NB4 (cell line): ENCODE results near the gene JMJD6.

Source experiments
- DNase-seq: peaks from one replicate; pipeline ENCODE4 v3.0.0; 2010; ENCODE audit warnings: low read depth
- H3K4me3 ChIP-seq: one replicate; pipeline ENCODE4 v1.5.1; 2011; ENCODE audit warnings: mild to moderate bottlenecking, low read depth, low read length, moderate library complexity
- MYC ChIP-seq: IDR thresholded peaks from 2 replicates; pipeline ENCODE4 v1.6.1; 2011; ENCODE audit warnings: low read depth, low read length
- POLR2A ChIP-seq: IDR thresholded peaks from 2 replicates; pipeline ENCODE4 v1.6.1; 2011; ENCODE audit warnings: mild to moderate bottlenecking; ENCODE audit not compliant: insufficient read length; ENCODE audit errors: extremely low read depth
- TF ChIP-seq, protein P1 (sequence below): IDR thresholded peaks from 2 replicates; pipeline ENCODE4 v1.6.1; 2011; ENCODE audit warnings: low read depth, low read length
- TF ChIP-seq, protein P2 (sequence below): IDR thresholded peaks from one replicate; pipeline ENCODE4 v1.5.1; 2012; ENCODE audit warnings: low read depth, low read length

JMJD6 gene

DNA sequence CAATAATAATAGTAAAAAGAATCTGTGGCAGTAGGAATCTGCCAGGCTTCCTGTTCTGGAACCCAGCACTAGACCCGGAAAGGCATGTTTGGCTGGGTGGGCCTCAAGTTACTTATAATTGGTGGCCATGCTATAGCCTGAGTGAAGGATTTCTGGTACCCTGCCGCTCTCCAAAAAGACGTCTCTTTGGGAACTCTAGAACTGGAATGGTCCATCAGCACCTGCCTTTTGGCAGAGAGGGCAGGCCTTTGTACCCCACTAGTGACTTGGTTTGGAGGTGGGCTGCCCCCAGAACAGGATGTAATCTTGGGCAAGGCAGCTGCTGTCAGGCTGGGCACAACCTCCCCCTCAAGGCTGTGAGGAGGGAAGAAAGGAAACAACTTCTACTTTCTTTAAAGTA lies 53.5 kb downstream of the JMJD6 start:
- TF ChIP-seq MYC, result no peak
- no peak for TF ChIP-seq POLR2A
- TF ChIP-seq, protein P1, sequence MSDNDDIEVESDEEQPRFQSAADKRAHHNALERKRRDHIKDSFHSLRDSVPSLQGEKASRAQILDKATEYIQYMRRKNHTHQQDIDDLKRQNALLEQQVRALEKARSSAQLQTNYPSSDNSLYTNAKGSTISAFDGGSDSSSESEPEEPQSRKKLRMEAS, result no peak
- TF ChIP-seq, protein P2, sequence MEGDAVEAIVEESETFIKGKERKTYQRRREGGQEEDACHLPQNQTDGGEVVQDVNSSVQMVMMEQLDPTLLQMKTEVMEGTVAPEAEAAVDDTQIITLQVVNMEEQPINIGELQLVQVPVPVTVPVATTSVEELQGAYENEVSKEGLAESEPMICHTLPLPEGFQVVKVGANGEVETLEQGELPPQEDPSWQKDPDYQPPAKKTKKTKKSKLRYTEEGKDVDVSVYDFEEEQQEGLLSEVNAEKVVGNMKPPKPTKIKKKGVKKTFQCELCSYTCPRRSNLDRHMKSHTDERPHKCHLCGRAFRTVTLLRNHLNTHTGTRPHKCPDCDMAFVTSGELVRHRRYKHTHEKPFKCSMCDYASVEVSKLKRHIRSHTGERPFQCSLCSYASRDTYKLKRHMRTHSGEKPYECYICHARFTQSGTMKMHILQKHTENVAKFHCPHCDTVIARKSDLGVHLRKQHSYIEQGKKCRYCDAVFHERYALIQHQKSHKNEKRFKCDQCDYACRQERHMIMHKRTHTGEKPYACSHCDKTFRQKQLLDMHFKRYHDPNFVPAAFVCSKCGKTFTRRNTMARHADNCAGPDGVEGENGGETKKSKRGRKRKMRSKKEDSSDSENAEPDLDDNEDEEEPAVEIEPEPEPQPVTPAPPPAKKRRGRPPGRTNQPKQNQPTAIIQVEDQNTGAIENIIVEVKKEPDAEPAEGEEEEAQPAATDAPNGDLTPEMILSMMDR, result no peak
- peak overlapping the region; percentile 93 for H3K4me3 ChIP-seq

DNA sequence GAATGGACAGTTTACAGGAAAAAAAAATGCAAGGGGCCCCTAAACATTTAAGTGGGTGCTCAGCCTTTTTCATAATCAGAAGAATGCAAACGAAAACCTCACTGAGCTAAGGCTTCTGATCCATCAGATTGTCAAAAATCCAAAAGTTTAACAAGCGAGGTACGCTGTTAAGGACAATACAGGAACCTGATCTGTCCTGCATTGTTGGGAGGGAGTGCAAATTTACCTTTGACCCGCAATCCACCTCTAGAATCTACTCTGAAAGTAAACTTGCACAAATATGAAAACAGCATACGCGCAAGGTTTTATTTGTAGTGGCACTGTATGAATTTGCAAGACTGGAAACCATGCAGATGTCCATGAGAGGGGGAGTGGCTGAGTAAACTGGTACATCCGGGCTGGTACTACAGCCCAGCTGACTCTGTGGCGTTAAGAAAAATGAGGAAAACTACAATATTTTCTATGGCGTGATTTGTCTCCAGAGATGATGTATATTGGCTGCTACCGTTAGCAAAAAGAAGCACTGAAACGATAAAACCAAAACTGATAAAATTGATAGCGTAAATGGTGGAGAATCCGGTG lies 54.0 kb downstream of the JMJD6 start:
- DNase-seq, result no peak
- peak overlapping the region; percentile 93 for H3K4me3 ChIP-seq
- no peak for TF ChIP-seq MYC
- TF ChIP-seq, protein P1, result no peak
- TF ChIP-seq, protein P2, result no peak
- TF ChIP-seq POLR2A, result no peak

More for the DNA sequence above, 53.5 kb downstream of the JMJD6 start:
- DNase-seq, result no peak

DNA sequence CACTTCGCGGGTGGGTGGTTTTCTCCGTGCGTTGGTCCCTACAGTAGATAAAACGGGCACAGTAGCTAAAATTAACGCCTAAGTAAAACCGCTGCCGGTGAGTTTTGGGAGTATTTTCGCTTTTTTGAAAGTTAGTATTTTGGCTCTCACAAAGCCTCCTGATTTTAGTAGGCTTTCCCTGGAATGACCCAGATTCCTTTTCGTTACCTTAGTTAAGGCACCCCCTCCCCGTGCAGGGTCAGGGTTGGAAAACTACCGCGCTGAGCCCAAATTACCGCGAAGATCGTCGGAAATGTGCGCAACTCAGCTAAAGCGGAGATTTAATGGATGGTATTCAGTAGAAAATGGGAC lies 54.5 kb downstream of the JMJD6 start:
- H3K4me3 ChIP-seq, result peak overlapping the region; percentile 93
- TF ChIP-seq MYC (no peak), POLR2A (peak; percentile 76)
- TF ChIP-seq, protein P2, result no peak
- TF ChIP-seq, protein P1, result 0 out of 2 replicates have a peak, but pooled peaks have one; percentile 17
- DNase-seq, result no peak

DNA sequence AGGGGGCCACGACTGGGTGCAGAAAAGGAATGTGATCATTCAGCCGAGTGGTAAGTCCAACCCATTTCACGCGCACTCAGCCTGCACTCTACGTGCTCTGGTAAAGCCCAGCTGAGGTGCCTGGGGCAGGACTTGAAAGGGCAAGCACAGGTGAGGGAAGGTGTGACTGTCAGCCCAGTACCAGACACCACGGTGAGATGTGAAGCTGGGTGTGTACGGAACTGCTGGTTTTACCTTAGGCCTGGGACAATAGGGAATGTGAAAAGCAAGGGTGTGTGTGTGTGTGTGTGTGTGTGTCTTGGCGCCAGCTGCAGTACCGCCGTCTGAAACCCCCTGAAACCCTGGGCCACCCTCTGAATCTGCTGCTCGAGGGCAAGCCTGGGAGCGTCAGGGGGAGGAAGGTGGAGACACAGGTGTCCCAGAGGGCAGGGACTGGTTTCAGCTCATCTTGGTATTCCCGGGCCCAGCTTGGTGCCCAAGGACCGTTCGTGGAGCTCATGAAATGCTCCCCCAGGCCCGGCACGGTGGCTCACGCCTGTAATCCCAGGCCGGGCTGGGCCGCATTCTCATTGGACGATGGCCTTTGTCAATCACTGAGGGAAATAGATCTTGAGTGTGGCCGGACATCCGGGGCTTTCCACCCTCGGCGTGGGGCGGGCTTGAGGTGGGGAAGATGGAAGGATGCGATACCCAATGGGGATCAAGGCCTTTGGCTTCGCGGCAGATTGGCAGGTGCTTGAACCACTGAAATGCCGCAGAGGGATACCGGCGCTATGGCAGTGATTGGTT lies 55.1 kb downstream of the JMJD6 start:
- TF ChIP-seq, protein P2, result no peak
- TF ChIP-seq MYC (peak; percentile 39; the same call in 1 of the 2 replicates), POLR2A (peak; percentile 36)
- TF ChIP-seq, protein P1, result 0 out of 2 replicates have a peak, but pooled peaks have one; percentile 35
- DNase-seq, result peak; percentile 100
- H3K4me3 ChIP-seq, result peak overlapping the region; percentile 93

DNA sequence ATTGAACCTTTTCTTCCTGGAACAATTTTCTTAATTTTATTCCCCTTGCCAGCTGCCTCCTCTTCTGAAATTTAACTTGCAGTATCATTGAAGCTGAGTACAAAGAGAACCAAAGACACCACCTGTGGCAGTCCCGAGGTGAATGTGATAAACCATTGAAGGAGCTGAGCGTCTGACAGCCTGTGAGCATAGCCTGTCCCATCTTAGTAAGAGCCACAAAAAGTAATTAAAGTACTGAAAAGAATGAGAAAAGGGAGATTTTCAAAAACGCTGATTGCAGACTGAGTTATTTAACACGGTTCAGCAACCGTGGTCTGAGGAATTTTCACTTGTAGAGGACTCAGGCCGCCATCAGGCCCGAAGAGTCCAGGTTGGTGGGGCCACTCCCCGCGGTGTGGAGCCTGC lies 55.7 kb downstream of the JMJD6 start:
- H3K4me3 ChIP-seq, result no peak overlapping the region
- TF ChIP-seq, protein P2, result no peak
- TF ChIP-seq MYC, result no peak
- no peak for TF ChIP-seq POLR2A
- TF ChIP-seq, protein P1, result no peak
- DNase-seq, result no peak
